Ascending aorta (tissue), 2 donors: ENCODE data around the gene ZFP91. TPM values are rescaled to one million over a fixed set of nuclear protein-coding genes. Genes with fewer than 3 reads are reported as not detected.

Experiments
- DNase-seq, 2 donors: peaks; one replicate each; pipeline ENCODE4 v3.0.0-alpha.2; 2019; ENCODE audit warnings: low spot score in 2 of 2
- H3K27ac ChIP-seq, 2 donors: fragments of 200-600 bp; sonication (generic); one replicate each; pipeline ENCODE4 v1.5.1; 2016 to 2017; ENCODE audit warnings: mild to moderate bottlenecking in 1 of 2
- H3K27me3 ChIP-seq: fragments of 200-600 bp; sonication (generic); one replicate; pipeline ENCODE4 v1.5.1; 2017
- H3K36me3 ChIP-seq, 2 donors: fragments of 200-600 bp; sonication (generic); one replicate each; pipeline ENCODE4 v1.5.1; 2016
- H3K4me1 ChIP-seq, 2 donors: fragments of 200-600 bp; sonication (generic); one replicate each; pipeline ENCODE4 v1.5.1; 2016 to 2017; ENCODE audit warnings: mild to moderate bottlenecking in 1 of 2
- H3K4me3 ChIP-seq, 2 donors: fragments of 200-600 bp; sonication (generic); one replicate each; pipeline ENCODE4 v1.5.1; 2016 to 2017; ENCODE audit warnings: mild to moderate bottlenecking in 1 of 2
- H3K9me3 ChIP-seq, 2 donors: fragments of 200-600 bp; sonication (generic); one replicate each; pipeline ENCODE4 v1.5.1; 2016
- CTCF ChIP-seq, 3 experiments: fragments of 200-600 bp in 2 of 3; fragments of 450-650 bp in 1 of 3; sonication (generic) in 2 of 3; IDR thresholded peaks; one replicate each; pipeline ENCODE4 v1.5.1; 2016 to 2019; ENCODE audit warnings: antibody characterized with exemption in 3 of 3, mild to moderate bottlenecking in 1 of 3, moderate library complexity in 1 of 3
- intact Hi-C: fragments of 100-400 bp; cut with DNase I; formaldehyde crosslinking; loops from one replicate; pipeline ENCODE4 v1.15.1; 2023
- total RNA-seq: library from RNA; depleted of rRNA; stranded (reverse); fragments of >200 nt; gene quantifications from one replicate; pipeline ENCODE4 v1.1.0, GENCODE V29; 2016

ZFP91 gene
- total RNA-seq, 1 donor from 2014 or later = 32.5 TPM

DNA sequence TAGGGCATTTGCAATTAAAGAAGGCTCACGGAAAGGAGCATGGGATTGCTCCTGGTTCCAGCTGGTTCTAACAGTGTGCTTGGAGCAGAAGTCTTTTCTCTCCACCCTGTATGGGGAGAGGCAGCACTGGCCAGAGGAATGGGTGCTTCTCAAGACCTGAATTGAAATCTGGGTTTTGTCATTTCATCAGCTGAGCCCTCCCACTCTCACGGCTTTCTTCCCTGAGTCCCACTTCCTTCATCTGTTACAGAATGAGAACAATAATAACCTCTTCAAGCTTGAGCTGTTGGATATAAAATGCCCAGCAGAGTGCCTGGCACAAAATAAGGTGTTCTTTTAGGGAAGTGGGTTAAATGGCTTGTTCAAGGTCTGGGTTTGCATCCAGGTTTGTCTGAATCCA lies 60.8 kb downstream of the ZFP91 start:
- Histone ChIP-seq H3K9me3 (no peaks in the 10 kb centered on the region), H3K27me3 (no peaks in the 10 kb centered on the region), H3K36me3 (no peaks in the 10 kb centered on the region), H3K4me3 (no peak overlapping the region), H3K4me1 (no peaks in the 10 kb centered on the region), H3K27ac (no peak overlapping the region)
- DNase-seq = no peak
- no peak for TF ChIP-seq CTCF (IDR thresholded peaks at IDR 0.05)
- intact Hi-C loops = no loop called here

DNA sequence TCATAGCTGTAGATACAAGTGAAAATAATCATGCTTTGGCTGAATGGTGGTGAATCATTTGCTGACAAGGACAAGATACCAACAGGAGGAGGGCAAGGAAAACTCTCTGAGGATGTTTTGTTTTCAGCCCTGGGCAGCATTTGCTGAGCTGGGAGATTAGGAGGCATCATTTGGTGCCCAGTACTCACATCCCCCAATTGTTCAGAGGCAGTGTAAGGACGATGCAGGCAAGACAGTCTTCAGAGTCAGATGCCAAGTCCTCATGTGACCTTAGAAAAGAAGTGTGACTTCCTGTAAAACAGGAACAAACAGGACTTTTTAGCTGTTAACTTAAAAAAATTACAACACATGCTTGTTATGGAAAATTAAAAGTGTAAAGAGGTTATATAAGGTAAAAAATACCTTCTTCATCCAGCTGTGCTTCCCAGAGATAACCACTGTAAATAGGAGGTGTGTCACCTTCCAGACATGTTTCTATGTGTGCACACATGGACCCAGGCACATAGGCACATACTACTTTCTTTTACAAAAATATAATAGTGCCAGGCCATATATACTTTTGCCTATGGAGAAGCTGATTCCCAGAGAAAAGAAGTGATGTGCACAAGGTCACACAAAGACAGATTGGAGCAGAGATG lies 61.6 kb downstream of the ZFP91 start:
- intact Hi-C loops = no loop called here
- DNase-seq = no peak
- Histone ChIP-seq H3K4me3 (no peak overlapping the region), H3K4me1 (no peaks in the 10 kb centered on the region), H3K27ac (no peak overlapping the region), H3K27me3 (no peaks in the 10 kb centered on the region), H3K36me3 (no peaks in the 10 kb centered on the region), H3K9me3 (no peaks in the 10 kb centered on the region)
- TF ChIP-seq CTCF (IDR thresholded peaks at IDR 0.05) = no peak

DNA sequence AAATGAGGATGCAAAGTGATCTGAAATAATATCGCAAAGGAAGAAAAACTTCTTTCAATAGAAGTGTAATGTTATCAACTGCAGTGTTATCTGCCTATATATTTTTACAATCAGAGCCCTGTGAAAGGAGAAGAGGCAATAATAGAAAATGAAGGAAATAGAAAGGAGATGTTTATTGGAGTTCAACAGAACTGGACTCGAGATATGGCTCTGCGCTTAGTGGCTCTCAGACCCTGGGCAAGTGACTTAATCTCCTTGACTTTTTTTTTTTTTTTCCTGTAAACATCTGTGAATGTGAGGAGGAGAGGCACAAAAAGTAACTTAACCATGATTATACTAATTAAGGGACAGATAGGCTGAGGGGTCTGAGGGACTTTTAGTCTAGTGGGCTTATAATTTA lies 62.5 kb downstream of the ZFP91 start:
- no peak for DNase-seq
- Histone ChIP-seq H3K27ac (no peak overlapping the region), H3K4me1 (no peaks in the 10 kb centered on the region), H3K27me3 (no peaks in the 10 kb centered on the region), H3K36me3 (no peaks in the 10 kb centered on the region), H3K4me3 (no peak overlapping the region), H3K9me3 (no peaks in the 10 kb centered on the region)
- TF ChIP-seq CTCF (IDR thresholded peaks at IDR 0.05) = no peak
- intact Hi-C loops = no loop called here

- TF ChIP-seq CTCF (IDR thresholded peaks at IDR 0.05) = no peak
- Histone ChIP-seq H3K36me3 (no peaks in the 10 kb centered on the region), H3K9me3 (no peaks in the 10 kb centered on the region), H3K4me1 (no peaks in the 10 kb centered on the region), H3K27ac (no peak overlapping the region), H3K27me3 (no peaks in the 10 kb centered on the region), H3K4me3 (no peak overlapping the region)
- intact Hi-C loops = no loop called here
- no peak for DNase-seq
Observed at GRCh38 chr11:58641803-58642581, 63.1 kb downstream of the ZFP91 start.

GRCh38 chr11:58645854-58646253 lies 67.0 kb downstream of the ZFP91 start:
- intact Hi-C loops = no loop called here
- no peaks in the 10 kb centered on the region for H3K4me1 ChIP-seq
- no peak for TF ChIP-seq CTCF (IDR thresholded peaks at IDR 0.05)
- no peak overlapping the region for H3K4me3 ChIP-seq
- H3K36me3 ChIP-seq = no peaks in the 10 kb centered on the region
- H3K9me3 ChIP-seq = no peaks in the 10 kb centered on the region
- DNase-seq = no peak
- H3K27me3 ChIP-seq = no peaks in the 10 kb centered on the region
- H3K27ac ChIP-seq = no peak overlapping the region
